Small intestine (tissue), 7 donors: ENCODE data around the gene LRRC73. TPM values are rescaled to one million over a fixed set of nuclear protein-coding genes. Genes with fewer than 3 reads are reported as not detected.
"Not testable (repeated sequence)": the region's sequence is repeated elsewhere in the genome, so short reads cannot be mapped to it uniquely, and the experiment has no call there.

Source experiments
- DNase-seq, 2 donors: peaks; one replicate each; pipeline versions ENCODE4 v3.0.0 to v3.0.0-alpha.2; 2013
- FAIRE-seq: peaks from 2 replicates; lab custom pipeline; 2012; peaks lifted over from hg19 to GRCh38; lab: Jason Lieb, UNC
- H3K27ac ChIP-seq, 3 donors: one replicate each; pipeline ENCODE4 v1.5.1; 2013; ENCODE audit warnings: low read length in 2 of 3, mild to moderate bottlenecking in 2 of 3, control low read depth in 1 of 3, inconsistent platforms in 1 of 3, low read depth in 1 of 3, moderate library complexity in 1 of 3
- H3K27me3 ChIP-seq, 3 donors: one replicate each; pipeline ENCODE4 v1.6.1; 2013; ENCODE audit warnings: low read length in 3 of 3, inconsistent platforms in 1 of 3; ENCODE audit not compliant: control insufficient read depth in 3 of 3, insufficient read depth in 3 of 3
- H3K36me3 ChIP-seq, 3 donors: one replicate each; pipeline ENCODE4 v1.6.1; 2013; ENCODE audit warnings: low read length in 3 of 3, inconsistent platforms in 1 of 3, low read depth in 1 of 3, mild to moderate bottlenecking in 1 of 3, moderate library complexity in 1 of 3; ENCODE audit not compliant: control insufficient read depth in 3 of 3, insufficient read depth in 2 of 3
- H3K4me1 ChIP-seq, 3 donors: one replicate each; pipeline ENCODE4 v1.6.1; 2013; ENCODE audit warnings: low read length in 2 of 3, inconsistent platforms in 1 of 3, low read depth in 1 of 3, mild to moderate bottlenecking in 1 of 3, moderate library complexity in 1 of 3; ENCODE audit not compliant: control insufficient read depth in 3 of 3, insufficient read depth in 2 of 3
- H3K4me3 ChIP-seq, 3 donors: one replicate each; pipeline ENCODE4 v1.5.1; 2013; ENCODE audit warnings: low read length in 3 of 3, control low read depth in 1 of 3, inconsistent platforms in 1 of 3, low read depth in 1 of 3, mild to moderate bottlenecking in 1 of 3, moderate library complexity in 1 of 3
- H3K9me3 ChIP-seq, 2 donors: one replicate each; pipeline ENCODE4 v1.6.1; 2013; ENCODE audit warnings: low read depth in 1 of 2, low read length in 1 of 2; ENCODE audit not compliant: control insufficient read depth in 2 of 2, insufficient read depth in 1 of 2
- WGBS, 3 donors: extraction: QIAGEN DNeasy Blood & Tissue Kit; methylation state at CpG; one replicate each; pipeline ENCODE4 v1.1.7; 2013; 5-methylcytosine and 5-hydroxymethylcytosine counted together
- polyA plus RNA-seq, 4 donors: library from polyadenylated mRNA; stranded (reverse) in 3 of 4; unstranded in 1 of 4; fragments of 200-250 nt in 3 of 4; fragments of 120-200 nt in 1 of 4; gene quantifications; one replicate each; pipeline versions ENCODE4 v1.2.1 to v1.2.3, GENCODE V29; 2013
- donor health status: healthy with polysubstance abuse.
- donor health status: control.
- donor health status: control.
- donor health status: Bipolar disorder and iron deficiency.
- donor health status: healthy.

Gene LRRC73
- polyA plus RNA-seq, 4 donors = 0.22 to 0.54 (median 0.38) TPM

DNA sequence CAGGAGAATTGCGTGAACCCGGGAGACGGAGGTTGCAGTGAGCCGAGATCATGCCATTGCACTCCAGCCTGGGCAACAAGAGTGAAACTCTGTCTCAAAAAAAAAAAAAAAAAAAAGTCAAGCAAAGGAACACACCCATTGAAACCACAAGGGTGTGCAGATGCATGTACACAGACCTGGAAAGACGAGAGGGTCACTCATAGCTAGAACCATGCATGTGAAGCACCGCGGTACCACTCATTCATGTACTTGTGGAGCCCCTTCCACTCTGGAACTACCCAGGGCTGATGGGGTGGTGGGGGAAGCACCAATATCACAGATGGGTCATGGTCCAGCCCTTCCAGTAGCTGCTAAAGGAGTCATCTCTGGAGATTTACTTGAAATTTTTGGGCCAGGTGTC is 40.2 kb downstream of the LRRC73 start:
- no peaks in the 10 kb centered on the region for H3K4me1 ChIP-seq
- H3K9me3 ChIP-seq = no peaks in the 10 kb centered on the region
- FAIRE-seq = no peak
- H3K27me3 ChIP-seq = peaks cover 0 to 2% (median 0%) of the 10 kb centered on the region in 3 donors
- no peak overlapping the region for H3K27ac ChIP-seq
- no peak for DNase-seq
- H3K4me3 ChIP-seq = no peak overlapping the region
- WGBS, 3 donors = 80 to 90% (median 88%) methylated on average over 7 of the region's 7 CpGs
- H3K36me3 ChIP-seq = no peaks in the 10 kb centered on the region

DNA sequence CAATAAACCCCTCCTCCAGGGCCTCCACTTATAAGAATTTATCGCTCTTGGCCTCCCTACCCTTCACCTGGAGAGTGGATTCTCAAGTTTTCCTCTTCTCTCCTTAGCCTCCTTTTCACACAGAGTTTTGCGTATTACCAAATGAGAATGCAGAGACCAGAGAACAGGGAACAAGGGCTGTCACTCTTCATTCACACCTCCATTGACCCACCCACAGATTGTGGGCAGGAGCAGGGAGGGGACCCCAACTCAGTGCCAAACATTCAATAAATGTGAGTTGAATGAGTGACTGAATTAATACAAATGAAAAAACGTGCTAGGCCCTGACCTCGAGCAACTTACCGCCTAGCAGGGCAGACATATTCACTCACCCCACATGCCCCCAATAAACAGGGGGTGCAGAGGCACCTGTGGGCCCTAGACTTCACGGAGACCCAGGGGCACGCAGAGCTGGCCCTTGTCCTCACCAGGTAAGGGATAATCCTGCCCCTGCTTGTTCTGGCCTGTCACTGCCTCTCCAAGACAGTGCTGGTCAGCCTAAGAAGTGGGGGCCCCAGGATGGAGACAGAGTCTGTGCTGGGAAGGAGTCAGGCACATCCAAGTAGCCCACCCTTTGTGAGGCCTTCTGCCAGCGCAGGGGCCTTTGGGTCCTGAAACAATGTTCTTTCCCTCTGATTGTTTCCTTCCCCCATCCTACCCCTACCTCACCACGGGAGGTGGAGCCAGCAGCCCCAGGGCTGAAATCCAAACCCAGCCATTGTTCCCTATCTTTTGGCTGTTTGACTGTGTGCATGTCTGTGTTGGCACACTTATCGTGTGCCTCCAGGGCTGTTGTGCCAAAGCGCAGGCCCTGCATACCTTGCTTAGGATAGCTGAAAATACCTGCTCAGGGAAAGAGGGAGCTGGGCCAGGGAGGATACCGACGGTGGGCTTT is 41.1 kb downstream of the LRRC73 start:
- no peaks in the 10 kb centered on the region for H3K36me3 ChIP-seq
- H3K4me1 ChIP-seq = no peaks in the 10 kb centered on the region
- WGBS, 3 donors = 77 to 80% (median 77%) methylated on average over 13 of the region's 13 CpGs
- DNase-seq (no peak), FAIRE-seq (no peak)
- no peak overlapping the region for H3K4me3 ChIP-seq
- no peak overlapping the region for H3K27ac ChIP-seq
- peaks cover 0 to 2% (median 0%) of the 10 kb centered on the region in 3 donors for H3K27me3 ChIP-seq
- no peaks in the 10 kb centered on the region for H3K9me3 ChIP-seq

DNA sequence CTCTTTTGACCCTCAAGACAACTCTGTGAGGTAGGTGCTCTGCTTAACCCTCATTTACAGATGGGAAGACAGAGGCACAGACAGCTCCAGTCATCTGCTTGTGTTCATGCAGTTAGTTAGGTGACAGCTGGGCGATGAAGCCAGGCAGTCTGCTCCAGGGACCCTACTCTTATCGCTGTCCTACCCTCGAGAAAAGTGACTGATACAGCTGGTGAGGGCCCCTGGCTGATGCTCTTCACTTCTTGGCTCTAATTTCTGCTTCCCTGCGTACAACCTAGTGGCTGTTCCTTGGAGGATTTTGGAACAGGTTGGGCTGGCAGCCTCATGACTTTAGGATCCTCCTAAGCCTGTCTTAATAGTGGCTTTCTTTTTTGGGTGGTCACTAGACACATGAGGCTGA is 41.9 kb downstream of the LRRC73 start:
- no peaks in the 10 kb centered on the region for H3K4me1 ChIP-seq
- DNase-seq (no peak), FAIRE-seq (no peak)
- H3K36me3 ChIP-seq = no peaks in the 10 kb centered on the region
- H3K27me3 ChIP-seq = peaks cover 0 to 4% (median 2%) of the 10 kb centered on the region in 3 donors
- no peak overlapping the region for H3K4me3 ChIP-seq
- H3K9me3 ChIP-seq = no peaks in the 10 kb centered on the region
- WGBS, 3 donors = 72 to 79% (median 78%) methylated on average over 4 of the region's 4 CpGs
- no peak overlapping the region for H3K27ac ChIP-seq

DNA sequence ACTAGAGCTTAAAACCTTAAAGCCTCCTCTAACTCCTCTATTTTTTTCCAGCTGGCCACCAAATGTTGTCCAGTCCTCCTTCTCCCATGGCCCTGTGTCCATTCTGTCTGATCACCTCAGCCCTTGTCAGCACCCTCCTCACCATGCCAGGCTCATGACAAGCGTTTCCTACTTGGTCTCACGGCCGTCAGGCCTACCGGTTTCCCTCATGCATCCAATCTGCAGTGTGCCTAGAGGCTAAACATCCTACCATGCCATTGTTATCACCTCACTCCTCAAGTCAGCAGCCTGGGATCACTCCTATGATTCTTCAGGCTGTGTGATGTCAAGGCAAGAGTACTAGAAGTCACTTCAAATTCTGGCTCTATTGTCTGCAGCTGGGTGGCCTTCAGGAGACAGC is 42.4 kb downstream of the LRRC73 start:
- Histone ChIP-seq H3K9me3 (no peaks in the 10 kb centered on the region), H3K27ac (no peak overlapping the region), H3K36me3 (no peaks in the 10 kb centered on the region), H3K4me1 (no peaks in the 10 kb centered on the region), H3K4me3 (no peak overlapping the region), H3K27me3 (peaks cover 0 to 7% (median 3%) of the 10 kb centered on the region in 3 donors)
- FAIRE-seq (no peak), DNase-seq (no peak)
- 80 to 82% (median 82%) methylated on average over 4 of the region's 4 CpGs for WGBS, 3 donors

DNA sequence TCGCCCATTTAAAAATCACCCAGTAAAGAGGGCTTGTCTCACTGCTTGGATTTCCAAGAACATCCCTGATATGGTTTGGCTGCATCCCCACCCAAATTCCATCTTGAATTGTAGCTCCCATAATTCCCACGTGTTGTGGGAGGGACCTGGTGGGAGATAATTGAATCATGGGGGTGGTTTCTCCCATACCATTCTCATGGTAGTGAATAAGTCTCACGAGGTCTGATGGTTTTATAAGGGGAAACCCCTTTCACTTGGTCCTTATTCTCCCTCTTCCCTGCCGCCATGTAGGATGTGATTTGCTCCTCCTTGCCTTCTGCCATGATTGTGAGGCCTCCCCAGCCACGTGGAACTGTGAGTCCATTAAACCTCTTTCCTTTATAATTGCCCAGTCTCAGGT is 42.9 kb downstream of the LRRC73 start:
- not testable (repeated sequence) for DNase-seq, H3K9me3 ChIP-seq, H3K27ac ChIP-seq, FAIRE-seq, H3K36me3 ChIP-seq, H3K4me3 ChIP-seq, H3K4me1 ChIP-seq
- 48 to 62% (median 54%) methylated on average over 5 of the region's 5 CpGs for WGBS, 3 donors
- peaks cover 0 to 12% (median 6%) of the 10 kb centered on the region in 3 donors for H3K27me3 ChIP-seq

DNA sequence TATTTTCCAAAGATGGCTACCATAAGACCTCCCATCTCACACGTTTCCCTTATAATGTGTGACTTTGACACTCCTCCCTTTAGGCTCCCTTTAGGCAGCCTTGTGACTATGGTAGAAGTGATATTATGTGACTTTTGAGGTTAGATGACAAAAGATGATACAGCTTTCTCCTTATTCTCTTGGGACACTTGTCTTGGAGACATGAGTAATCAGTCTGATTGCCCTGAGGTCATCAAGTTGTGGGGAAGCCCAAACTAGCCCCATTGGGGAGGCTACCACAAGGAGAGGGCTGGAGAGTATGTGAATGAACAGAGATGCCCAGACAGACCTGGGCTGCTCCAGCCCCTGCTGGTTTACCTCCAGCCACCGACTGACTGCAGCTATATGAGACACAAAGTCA is 44.2 kb downstream of the LRRC73 start:
- no peaks in the 10 kb centered on the region for H3K36me3 ChIP-seq
- peaks cover 0 to 17% (median 6%) of the 10 kb centered on the region in 3 donors for H3K27me3 ChIP-seq
- H3K9me3 ChIP-seq = no peaks in the 10 kb centered on the region
- no peak overlapping the region for H3K27ac ChIP-seq
- no peak overlapping the region for H3K4me3 ChIP-seq
- no peaks in the 10 kb centered on the region for H3K4me1 ChIP-seq
- FAIRE-seq (no peak), DNase-seq (no peak)
- 51 to 66% (median 65%) methylated on average over 2 of the region's 2 CpGs for WGBS, 3 donors

DNA sequence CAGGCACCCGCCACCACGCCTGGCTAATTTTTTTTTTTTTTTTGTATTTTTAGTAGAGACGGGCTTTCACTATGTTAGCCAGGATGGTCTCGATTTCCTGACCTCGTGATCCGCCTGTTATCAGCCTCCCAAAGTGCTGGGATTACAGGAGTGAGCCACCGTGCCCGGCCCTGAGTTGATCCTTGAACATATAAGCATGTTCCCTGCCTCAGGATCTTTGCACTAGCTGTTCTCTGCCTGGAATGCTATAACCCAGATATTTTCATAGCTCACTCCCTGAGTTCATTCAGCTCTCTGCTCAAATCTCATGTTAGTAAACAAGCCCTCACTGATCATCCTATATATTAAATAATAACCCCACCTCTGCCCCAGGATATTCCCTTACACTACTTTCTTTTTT is 45.8 kb downstream of the LRRC73 start:
- FAIRE-seq (no peak), DNase-seq (no peak)
- 74 to 84% (median 77%) methylated on average over 7 to 8 of the region's 8 CpGs for WGBS, 3 donors
- Histone ChIP-seq H3K9me3 (no peaks in the 10 kb centered on the region), H3K27me3 (peaks cover 0 to 22% (median 10%) of the 10 kb centered on the region in 3 donors), H3K27ac (no peak overlapping the region), H3K4me3 (no peak overlapping the region), H3K4me1 (no peaks in the 10 kb centered on the region), H3K36me3 (no peaks in the 10 kb centered on the region)

DNA sequence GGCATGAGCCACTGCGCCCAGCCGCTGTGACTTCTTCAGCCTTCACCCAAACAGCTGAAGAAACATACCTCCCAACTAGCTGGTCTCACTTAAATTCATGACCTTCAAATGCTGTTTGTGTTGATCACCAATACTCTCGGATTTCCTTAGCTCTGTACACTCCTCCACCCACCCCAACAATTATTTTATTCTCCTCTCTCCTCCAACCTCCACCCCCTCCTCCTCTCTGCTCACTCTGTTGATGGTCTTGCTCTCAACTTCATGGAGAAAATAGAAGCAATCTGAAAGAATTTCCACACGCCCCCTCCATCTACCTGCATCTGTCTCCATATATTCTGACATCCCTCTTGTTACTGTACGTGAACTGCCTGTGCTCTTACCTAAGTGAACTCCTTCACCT is 48.2 kb downstream of the LRRC73 start:
- H3K4me3 ChIP-seq = no peak overlapping the region
- 57 to 73% (median 67%) methylated on average over 5 of the region's 5 CpGs for WGBS, 3 donors
- H3K27me3 ChIP-seq = peaks cover 0 to 22% (median 10%) of the 10 kb centered on the region in 3 donors
- peaks cover 0 to under 1% of the 10 kb centered on the region in 2 donors for H3K9me3 ChIP-seq
- DNase-seq = no peak
- FAIRE-seq = no peak
- H3K27ac ChIP-seq = no peak overlapping the region
- H3K36me3 ChIP-seq = no peaks in the 10 kb centered on the region
- H3K4me1 ChIP-seq = no peaks in the 10 kb centered on the region
